Right atrium auricular region (tissue), 2 donors: ENCODE data around the gene MPP3. TPM values are rescaled to one million over a fixed set of nuclear protein-coding genes. Genes with fewer than 3 reads are reported as not detected.
"Not testable (repeated sequence)": the region's sequence is repeated elsewhere in the genome, so short reads cannot be mapped to it uniquely, and the experiment has no call there.

Source experiments
- DNase-seq: peaks from one replicate; pipeline ENCODE4 v3.0.0-alpha.2; 2019; ENCODE audit warnings: low spot score
- H3K27ac ChIP-seq, 2 donors: fragments of 200-600 bp; sonication (generic); 1 replicate in 1 of 2; 2 replicates in 1 of 2; pipeline ENCODE4 v1.5.1; 2016 to 2019
- H3K27me3 ChIP-seq, 2 donors: fragments of 200-600 bp; sonication (generic); one replicate each; pipeline versions ENCODE4 v1.5.1 to v1.6.0; 2017 to 2019
- H3K36me3 ChIP-seq: fragments of 200-600 bp; sonication (generic); one replicate; pipeline ENCODE4 v1.5.1; 2016
- H3K4me1 ChIP-seq, 2 donors: fragments of 200-600 bp; sonication (generic); one replicate each; pipeline versions ENCODE4 v1.5.1 to v1.6.0; 2017 to 2019
- H3K4me3 ChIP-seq, 2 donors: fragments of 200-600 bp; sonication (generic); 1 replicate in 1 of 2; 2 replicates in 1 of 2; pipeline ENCODE4 v1.5.1; 2017 to 2019; ENCODE audit warnings: mild to moderate bottlenecking in 1 of 2, moderate library complexity in 1 of 2
- H3K9me3 ChIP-seq, 2 donors: fragments of 200-600 bp; sonication (generic); one replicate each; pipeline ENCODE4 v1.5.1; 2019
- total RNA-seq, 2 donors: library from RNA; depleted of rRNA; stranded (reverse); fragments of >200 nt; gene quantifications; one replicate each; pipeline ENCODE4 v1.1.0, GENCODE V29; 2016
- TF ChIP-seq, protein P1 (sequence below), 2 donors: fragments of 200-600 bp; sonication (generic); IDR thresholded peaks; one replicate each; pipeline ENCODE4 v1.5.1; 2019; ENCODE audit warnings: antibody characterized with exemption in 2 of 2

Gene MPP3
- total RNA-seq, 2 donors from 2014 or later: 35.0 to 36.2 TPM

DNA sequence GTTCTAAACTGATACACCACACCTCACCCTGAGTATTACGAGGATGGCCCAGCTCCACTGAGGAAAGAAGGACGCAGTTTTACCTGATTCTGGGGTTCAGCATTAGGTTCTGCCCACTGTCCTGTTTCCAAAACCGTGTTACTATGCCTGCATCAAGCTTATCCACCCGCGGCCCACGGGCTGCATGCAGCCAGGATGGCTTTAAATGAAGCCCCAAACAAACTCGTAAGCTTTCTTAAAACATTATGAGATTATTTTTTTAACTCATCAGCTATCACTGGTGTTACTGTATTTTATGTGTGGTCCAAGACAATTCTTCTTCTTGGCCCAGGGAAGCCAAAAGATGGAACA, 10.0 kb upstream of the MPP3 start:
- H3K27me3 ChIP-seq: no peaks in the 10 kb centered on the region
- DNase-seq: no peak
- H3K9me3 ChIP-seq: no peaks in the 10 kb centered on the region
- no peak overlapping the region for H3K4me3 ChIP-seq
- TF ChIP-seq, protein P1, sequence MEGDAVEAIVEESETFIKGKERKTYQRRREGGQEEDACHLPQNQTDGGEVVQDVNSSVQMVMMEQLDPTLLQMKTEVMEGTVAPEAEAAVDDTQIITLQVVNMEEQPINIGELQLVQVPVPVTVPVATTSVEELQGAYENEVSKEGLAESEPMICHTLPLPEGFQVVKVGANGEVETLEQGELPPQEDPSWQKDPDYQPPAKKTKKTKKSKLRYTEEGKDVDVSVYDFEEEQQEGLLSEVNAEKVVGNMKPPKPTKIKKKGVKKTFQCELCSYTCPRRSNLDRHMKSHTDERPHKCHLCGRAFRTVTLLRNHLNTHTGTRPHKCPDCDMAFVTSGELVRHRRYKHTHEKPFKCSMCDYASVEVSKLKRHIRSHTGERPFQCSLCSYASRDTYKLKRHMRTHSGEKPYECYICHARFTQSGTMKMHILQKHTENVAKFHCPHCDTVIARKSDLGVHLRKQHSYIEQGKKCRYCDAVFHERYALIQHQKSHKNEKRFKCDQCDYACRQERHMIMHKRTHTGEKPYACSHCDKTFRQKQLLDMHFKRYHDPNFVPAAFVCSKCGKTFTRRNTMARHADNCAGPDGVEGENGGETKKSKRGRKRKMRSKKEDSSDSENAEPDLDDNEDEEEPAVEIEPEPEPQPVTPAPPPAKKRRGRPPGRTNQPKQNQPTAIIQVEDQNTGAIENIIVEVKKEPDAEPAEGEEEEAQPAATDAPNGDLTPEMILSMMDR (IDR thresholded peaks at IDR 0.05): no peak
- H3K4me1 ChIP-seq: peaks cover 0 to 40% of the 10 kb centered on the region in 2 donors
- no peak overlapping the region for H3K27ac ChIP-seq
- H3K36me3 ChIP-seq: no peaks in the 10 kb centered on the region

DNA sequence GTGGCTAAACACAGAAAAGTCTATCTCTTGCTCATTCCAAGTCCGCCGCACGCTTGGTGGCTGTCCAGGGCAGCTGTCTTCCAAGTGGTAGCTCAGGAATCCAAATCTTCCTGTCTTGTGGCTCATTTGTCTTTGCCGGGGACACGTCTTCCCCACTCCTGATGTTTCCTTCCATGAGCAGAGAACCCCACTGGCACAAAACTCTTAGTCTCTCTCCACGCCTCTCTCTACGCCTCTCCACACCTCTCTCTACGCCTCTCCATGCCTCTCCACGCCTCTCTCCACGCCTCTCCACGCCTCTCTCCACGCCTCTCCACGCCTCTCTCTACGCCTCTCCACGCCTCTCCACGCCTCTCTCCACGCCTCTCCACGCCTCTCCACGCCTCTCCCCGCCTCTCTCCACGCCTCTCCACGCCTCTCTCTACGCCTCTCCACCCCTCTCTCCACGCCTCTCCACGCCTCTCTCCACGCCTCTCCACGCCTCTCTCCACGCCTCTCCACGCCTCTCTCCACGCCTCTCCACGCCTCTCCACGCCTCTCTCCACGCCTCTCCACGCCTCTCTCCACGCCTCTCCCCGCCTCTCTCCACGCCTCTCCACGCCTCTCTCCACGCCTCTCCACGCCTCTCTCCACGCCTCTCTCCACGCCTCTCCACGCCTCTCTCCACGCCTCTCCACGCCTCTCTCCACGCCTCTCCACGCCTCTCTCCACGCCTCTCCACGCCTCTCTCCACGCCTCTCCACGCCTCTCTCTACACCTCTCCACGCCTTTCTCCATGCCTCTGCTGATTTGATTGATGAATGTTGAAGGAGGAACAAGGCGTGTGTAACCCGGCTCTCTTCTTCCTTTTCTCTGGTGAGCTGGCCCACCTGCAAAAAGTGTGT, 9.4 kb upstream of the MPP3 start:
- H3K4me3 ChIP-seq, H3K27me3 ChIP-seq, H3K27ac ChIP-seq, DNase-seq, H3K9me3 ChIP-seq, H3K36me3 ChIP-seq: not testable (repeated sequence)
- peaks cover 0 to 40% of the 10 kb centered on the region in 2 donors for H3K4me1 ChIP-seq

DNA sequence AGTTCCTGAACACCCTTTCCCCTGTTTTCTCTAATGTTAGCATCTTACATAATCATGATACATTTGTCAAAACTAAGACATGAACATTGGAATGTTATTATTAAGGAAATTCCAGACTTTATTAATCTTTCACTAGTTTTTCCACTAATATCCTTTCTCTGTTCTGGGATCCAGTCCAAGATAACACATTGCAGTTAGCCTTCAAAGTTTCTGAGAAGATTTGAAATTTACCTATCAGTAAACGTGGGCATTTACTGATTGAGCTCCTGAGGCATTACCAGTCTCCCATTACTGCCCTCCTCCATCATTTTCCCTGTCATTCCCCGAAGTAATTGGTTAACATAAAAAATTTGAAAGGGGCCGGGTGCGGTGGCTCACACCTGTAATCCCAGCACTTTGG, 8.3 kb upstream of the MPP3 start:
- TF ChIP-seq, protein P1 (IDR thresholded peaks at IDR 0.05): no peak
- no peak for DNase-seq
- no peaks in the 10 kb centered on the region for H3K36me3 ChIP-seq
- no peak overlapping the region for H3K27ac ChIP-seq
- no peak overlapping the region for H3K4me3 ChIP-seq
- peaks cover 0 to 31% of the 10 kb centered on the region in 2 donors for H3K4me1 ChIP-seq
- H3K27me3 ChIP-seq: no peaks in the 10 kb centered on the region
- no peaks in the 10 kb centered on the region for H3K9me3 ChIP-seq

DNA sequence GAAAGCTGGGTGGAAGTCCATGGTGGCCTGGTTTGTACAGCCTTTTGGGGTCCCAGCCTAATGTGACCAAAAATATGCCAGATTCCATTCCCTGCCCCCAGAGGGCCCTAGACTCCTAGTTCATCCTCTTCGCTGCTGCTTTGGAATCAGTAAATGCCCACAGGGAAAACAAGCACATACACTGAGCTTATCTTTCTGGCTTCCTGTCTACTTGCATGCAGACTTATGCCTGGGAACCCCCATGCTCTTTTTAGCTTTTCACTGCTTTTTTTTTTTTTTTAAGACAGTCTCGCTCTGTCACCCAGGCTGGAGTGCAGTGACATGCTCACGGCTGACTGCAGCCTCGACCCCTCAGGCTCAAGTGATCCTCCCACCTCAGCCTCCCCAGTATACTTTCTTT, 7.9 kb upstream of the MPP3 start:
- TF ChIP-seq, protein P1 (IDR thresholded peaks at IDR 0.05): peak in 1 of 2 donors; percentile 48
- Histone ChIP-seq H3K9me3 (no peaks in the 10 kb centered on the region), H3K4me3 (no peak overlapping the region), H3K27ac (no peak overlapping the region), H3K4me1 (peaks cover 0 to 26% of the 10 kb centered on the region in 2 donors), H3K27me3 (no peaks in the 10 kb centered on the region), H3K36me3 (no peaks in the 10 kb centered on the region)
- no peak for DNase-seq

DNA sequence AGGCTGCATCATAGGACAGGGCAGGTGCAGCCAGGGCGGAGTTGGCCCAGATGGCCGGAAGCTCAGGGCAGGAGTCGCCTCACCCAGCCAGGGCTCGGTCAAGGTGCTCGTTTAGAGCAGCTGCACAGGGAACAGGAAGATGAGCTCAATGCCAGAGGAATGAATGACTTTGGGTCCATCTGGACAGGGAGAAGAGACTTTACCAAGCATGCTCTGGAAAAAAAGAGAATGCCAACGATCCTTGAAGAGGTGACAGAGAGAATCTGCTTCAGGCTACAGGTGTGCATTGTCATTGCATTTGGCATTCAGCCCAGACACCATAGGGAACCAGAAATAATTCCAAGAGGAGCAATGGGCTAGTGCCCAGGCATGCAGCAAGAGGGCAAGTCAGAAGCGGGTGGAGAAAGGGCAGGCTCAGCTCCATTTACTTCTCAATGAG, 6.7 kb upstream of the MPP3 start:
- Histone ChIP-seq H3K27me3 (no peaks in the 10 kb centered on the region), H3K9me3 (no peaks in the 10 kb centered on the region), H3K36me3 (no peaks in the 10 kb centered on the region), H3K4me1 (peaks cover 0 to 25% of the 10 kb centered on the region in 2 donors), H3K27ac (no peak overlapping the region), H3K4me3 (no peak overlapping the region)
- TF ChIP-seq, protein P1 (IDR thresholded peaks at IDR 0.05): no peak
- DNase-seq: no peak

DNA sequence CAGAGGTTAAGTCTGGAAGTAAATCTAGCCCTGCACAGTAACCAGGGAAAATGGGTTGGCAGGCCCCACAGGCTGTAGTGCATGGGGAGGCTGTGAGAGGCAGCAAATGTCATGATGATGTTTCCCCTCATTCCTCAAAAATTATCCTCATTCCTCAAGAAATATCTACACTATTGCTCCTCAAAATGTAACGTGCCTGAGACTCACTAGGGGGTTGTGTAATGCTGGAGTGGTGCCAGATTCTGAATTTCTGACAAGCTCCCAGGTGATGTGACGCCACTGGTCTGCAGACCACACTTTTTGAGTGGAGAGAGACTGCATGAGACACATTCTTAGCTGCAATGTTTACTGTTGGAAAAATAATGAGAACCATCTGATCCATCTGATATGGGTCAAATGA, 1.2 kb upstream of the MPP3 start:
- Histone ChIP-seq H3K4me3 (no peak overlapping the region), H3K4me1 (peaks cover 0 to 45% of the 10 kb centered on the region in 2 donors), H3K27ac (peak overlapping the region in 1 of 2 donors; percentile 91), H3K9me3 (no peaks in the 10 kb centered on the region), H3K36me3 (peaks cover 23% of the 10 kb centered on the region), H3K27me3 (no peaks in the 10 kb centered on the region)
- DNase-seq: no peak
- TF ChIP-seq, protein P1 (IDR thresholded peaks at IDR 0.05): no peak
